Natural killer cell treated with Interleukin-12 subunit alpha and Interleukin-12 subunit beta and Interleukin-15 and Interleukin-18, amount 100 ng/mL, for 72 hours (primary cell): ENCODE data around the gene SLC24A4. TPM values are rescaled to one million over a fixed set of nuclear protein-coding genes. Genes with fewer than 3 reads are reported as not detected.

Source experiments
- ATAC-seq, 2 donors: fragments of 150-1000 bp; cut with Tn5 transposase in 1 of 2; sonication (Bioruptor Pico), chemical (Tn5 transposase) in 1 of 2; 2 replicates each; pipeline ENCODE4 v1.10.0; 2021
- DNase-seq: peaks from one replicate; pipeline ENCODE4 v3.0.0; 2022; ENCODE audit warnings: low spot score
- H3K27ac Mint-ChIP-seq, 2 donors: 1 replicate in 1 of 2; 2 replicates in 1 of 2; pipeline ENCODE4 v1.8.0; 2022; ENCODE audit warnings: mixed read lengths in 2 of 2, mild to moderate bottlenecking in 1 of 2, moderate library complexity in 1 of 2
- H3K27me3 Mint-ChIP-seq, 2 donors: 1 replicate in 1 of 2; 2 replicates in 1 of 2; pipeline ENCODE4 v1.8.0; 2022; ENCODE audit warnings: mixed read lengths in 2 of 2
- H3K36me3 Mint-ChIP-seq: one replicate; pipeline ENCODE4 v1.8.0; 2022; ENCODE audit warnings: mixed read lengths
- H3K4me1 Mint-ChIP-seq, 2 donors: 1 replicate in 1 of 2; 2 replicates in 1 of 2; pipeline ENCODE4 v1.8.0; 2022; ENCODE audit warnings: low read depth in 2 of 2, mixed read lengths in 2 of 2, mild to moderate bottlenecking in 1 of 2
- H3K4me3 Mint-ChIP-seq: one replicate; pipeline ENCODE4 v1.8.0; 2022; ENCODE audit warnings: mixed read lengths
- H3K9me3 Mint-ChIP-seq: 2 replicates; pipeline ENCODE4 v1.8.0; 2022; ENCODE audit warnings: mixed read lengths
- total RNA-seq, 2 donors: library from RNA; stranded (reverse); gene quantifications; one replicate each; pipeline ENCODE4 v1.2.3, GENCODE V29; 2022

The SLC24A4 gene
- total RNA-seq, 2 donors from 2014 or later: 0.17 to 0.36 TPM

DNA sequence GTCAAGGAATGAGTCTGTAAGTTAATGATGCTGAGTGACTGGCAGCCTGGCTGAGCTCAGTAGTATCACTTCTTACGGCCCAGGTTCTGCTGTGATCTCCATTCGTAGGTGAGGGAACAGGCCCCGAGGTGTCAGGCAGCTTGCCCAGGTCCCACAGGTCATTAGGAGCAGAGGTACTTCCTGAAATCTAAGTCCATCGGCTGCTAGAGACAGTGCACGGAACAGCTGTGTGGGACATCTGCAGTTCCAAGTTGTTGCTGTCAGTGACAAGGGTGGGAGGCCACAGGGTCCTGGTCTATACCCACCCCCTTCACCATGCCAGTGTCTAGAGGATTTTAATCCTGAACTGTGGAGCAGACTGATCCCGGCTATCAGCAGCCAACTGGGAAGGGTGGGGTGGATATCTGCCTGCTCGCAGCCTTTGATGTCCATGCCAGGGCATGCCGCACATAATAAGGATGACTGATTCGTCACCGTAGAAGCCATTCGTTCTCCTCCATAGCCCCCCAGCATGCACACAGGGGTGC, 108.3 kb downstream of the SLC24A4 start:
- H3K27me3 Mint-ChIP-seq: peaks cover 0 to 8% of the 10 kb centered on the region in 2 donors
- no peak overlapping the region for H3K4me3 Mint-ChIP-seq
- no peak overlapping the region for H3K27ac Mint-ChIP-seq
- no peaks in the 10 kb centered on the region for H3K36me3 Mint-ChIP-seq
- DNase-seq: no peak
- ATAC-seq: peak in 1 of 2 donors; percentile 15
- no peaks in the 10 kb centered on the region for H3K9me3 Mint-ChIP-seq
- H3K4me1 Mint-ChIP-seq: peaks cover 1 to 6% of the 10 kb centered on the region in 2 donors

DNA sequence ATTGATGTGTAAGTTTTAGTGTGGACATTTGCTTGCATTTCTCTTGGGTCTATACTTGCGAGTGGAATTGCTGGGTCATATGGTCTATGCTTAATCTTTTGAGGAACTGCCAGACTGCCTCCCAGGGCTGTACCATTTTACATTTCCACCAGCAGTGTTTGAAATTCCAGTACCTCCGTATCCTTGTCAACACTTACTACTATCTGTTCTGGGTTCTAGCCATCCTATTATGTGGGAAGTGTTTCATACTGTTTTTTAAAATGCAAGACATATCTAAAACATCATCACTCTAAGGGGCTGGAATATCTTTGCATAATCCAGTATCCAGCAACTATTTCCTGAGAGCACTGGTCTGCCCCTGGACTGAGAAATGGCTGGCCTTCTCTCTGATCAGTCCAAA, 110.4 kb downstream of the SLC24A4 start:
- DNase-seq: no peak
- no peak for ATAC-seq
- Mint-ChIP-seq H3K4me3 (no peak overlapping the region), H3K27me3 (peaks cover 0 to 3% of the 10 kb centered on the region in 2 donors), H3K36me3 (no peaks in the 10 kb centered on the region), H3K27ac (no peak overlapping the region), H3K4me1 (peaks cover 0 to 5% of the 10 kb centered on the region in 2 donors), H3K9me3 (no peaks in the 10 kb centered on the region)

DNA sequence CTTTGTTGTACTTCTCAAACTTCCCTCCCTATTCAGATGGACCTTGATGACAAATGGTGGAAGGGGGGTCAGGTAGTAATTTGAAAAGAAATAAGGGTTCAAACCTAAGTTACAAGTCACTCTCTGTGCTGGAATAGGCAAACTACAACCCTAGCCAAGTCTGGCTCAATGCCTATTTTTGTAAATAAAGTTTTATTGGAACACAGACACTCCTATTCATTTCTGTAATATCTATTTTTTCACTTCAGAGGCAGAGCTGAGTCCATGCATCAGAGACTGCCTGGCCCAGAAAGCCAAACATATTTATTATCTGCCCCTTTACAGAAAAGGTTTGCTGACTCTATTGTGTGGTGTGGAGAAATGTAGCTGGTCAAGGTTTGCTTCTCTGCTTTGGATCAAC, 112.2 kb downstream of the SLC24A4 start:
- H3K36me3 Mint-ChIP-seq: no peaks in the 10 kb centered on the region
- no peak for ATAC-seq
- no peaks in the 10 kb centered on the region for H3K9me3 Mint-ChIP-seq
- no peak for DNase-seq
- H3K27me3 Mint-ChIP-seq: peaks cover 0 to 6% of the 10 kb centered on the region in 2 donors
- no peak overlapping the region for H3K27ac Mint-ChIP-seq
- peaks cover 5 to 12% of the 10 kb centered on the region in 2 donors for H3K4me1 Mint-ChIP-seq
- no peak overlapping the region for H3K4me3 Mint-ChIP-seq

DNA sequence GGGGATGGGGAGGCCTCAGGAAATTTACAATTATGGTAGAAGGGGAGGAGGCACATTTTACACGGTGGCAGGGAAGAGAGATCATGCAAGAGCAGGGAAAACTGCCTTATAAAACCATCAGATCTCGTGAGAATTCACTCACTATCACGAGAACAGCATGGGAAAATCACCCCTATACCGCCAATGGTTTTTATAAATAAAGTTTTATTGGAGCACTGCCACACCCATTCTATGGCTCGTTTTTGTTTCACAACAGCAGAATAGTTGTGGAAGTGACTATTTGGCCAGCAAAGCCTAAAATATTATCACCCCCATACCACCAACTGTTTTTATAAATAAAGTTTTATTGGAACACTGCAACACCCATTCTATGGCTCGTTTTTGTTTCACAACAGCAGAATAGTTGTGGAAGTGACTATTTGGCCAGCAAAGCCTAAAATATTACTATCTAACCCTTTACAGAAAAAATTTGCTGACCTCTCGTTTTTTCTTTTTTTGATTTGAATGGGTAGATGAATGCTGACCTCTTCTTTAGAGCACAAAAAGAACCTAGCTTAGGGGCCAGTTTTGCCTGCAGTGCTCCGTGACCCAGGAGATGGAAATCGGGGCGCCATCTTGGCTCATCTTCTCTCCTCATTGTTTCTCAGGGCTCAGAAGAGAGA, 113.3 kb downstream of the SLC24A4 start:
- Mint-ChIP-seq H3K27me3 (peaks cover 0 to 9% of the 10 kb centered on the region in 2 donors), H3K4me1 (peaks cover 11 to 15% of the 10 kb centered on the region in 2 donors), H3K9me3 (no peaks in the 10 kb centered on the region), H3K4me3 (no peak overlapping the region), H3K36me3 (no peaks in the 10 kb centered on the region), H3K27ac (no peak overlapping the region)
- DNase-seq: no peak
- ATAC-seq: no peak

DNA sequence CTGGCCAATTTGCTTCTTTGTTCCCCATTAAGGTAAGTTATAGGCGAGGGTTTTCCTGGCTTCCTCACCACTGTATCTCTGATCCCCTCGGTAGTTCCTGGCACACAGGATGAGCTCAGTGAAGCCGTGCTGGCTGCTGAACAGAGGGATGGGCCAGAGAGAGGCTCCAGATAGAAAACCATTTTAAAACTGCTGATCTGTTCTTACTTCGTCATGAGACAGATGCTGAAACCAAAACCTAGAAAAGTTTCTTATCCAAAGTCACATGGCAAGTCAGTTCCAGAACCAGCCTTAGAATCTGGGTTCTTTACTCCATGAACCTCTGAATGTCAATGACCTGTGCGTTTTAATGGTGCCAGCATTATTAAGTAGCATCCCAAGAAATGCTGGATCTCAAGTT, 114.3 kb downstream of the SLC24A4 start:
- H3K27me3 Mint-ChIP-seq: peaks cover 0 to 9% of the 10 kb centered on the region in 2 donors
- no peaks in the 10 kb centered on the region for H3K36me3 Mint-ChIP-seq
- no peak overlapping the region for H3K4me3 Mint-ChIP-seq

DNA sequence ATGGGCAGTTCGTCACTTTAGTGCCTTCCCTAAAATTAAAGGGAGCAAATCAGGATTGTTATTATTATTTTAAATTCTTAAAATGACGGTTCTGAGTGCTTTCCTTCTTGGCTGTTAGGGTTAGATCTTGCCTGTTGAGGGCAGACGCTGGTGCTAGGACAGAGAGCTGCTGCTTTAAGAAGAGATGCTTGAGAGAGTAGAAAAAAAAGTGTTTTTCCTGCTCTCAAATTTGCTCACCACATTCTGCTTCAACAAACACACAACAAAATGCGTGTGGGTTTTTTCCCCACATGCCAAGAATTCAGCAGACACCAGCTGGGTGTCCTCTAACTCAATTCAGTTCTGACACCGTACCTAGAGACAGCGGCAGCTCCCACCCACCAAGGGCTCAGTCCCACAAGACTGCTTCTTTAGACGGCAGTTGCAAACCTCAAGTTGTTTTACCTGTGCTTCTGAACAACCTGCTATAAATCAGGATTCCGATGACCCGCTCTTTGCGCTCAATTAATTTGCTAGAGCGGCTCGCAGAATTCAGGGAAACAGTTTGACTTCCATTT, 114.8 kb downstream of the SLC24A4 start:
- no peaks in the 10 kb centered on the region for H3K36me3 Mint-ChIP-seq
- no peak overlapping the region for H3K4me3 Mint-ChIP-seq
- no peak for ATAC-seq
- H3K9me3 Mint-ChIP-seq: no peaks in the 10 kb centered on the region
- H3K4me1 Mint-ChIP-seq: peaks cover 26 to 31% of the 10 kb centered on the region in 2 donors
- DNase-seq: no peak
- H3K27ac Mint-ChIP-seq: no peak overlapping the region
- peaks cover 0 to 9% of the 10 kb centered on the region in 2 donors for H3K27me3 Mint-ChIP-seq

More for the DNA sequence above, 114.3 kb downstream of the SLC24A4 start:
- H3K27ac Mint-ChIP-seq: peak overlapping the region in 1 of 2 donors; percentile 17
- H3K9me3 Mint-ChIP-seq: no peaks in the 10 kb centered on the region
- DNase-seq (no peak), ATAC-seq (no peak)
- peaks cover 21 to 26% of the 10 kb centered on the region in 2 donors for H3K4me1 Mint-ChIP-seq

DNA sequence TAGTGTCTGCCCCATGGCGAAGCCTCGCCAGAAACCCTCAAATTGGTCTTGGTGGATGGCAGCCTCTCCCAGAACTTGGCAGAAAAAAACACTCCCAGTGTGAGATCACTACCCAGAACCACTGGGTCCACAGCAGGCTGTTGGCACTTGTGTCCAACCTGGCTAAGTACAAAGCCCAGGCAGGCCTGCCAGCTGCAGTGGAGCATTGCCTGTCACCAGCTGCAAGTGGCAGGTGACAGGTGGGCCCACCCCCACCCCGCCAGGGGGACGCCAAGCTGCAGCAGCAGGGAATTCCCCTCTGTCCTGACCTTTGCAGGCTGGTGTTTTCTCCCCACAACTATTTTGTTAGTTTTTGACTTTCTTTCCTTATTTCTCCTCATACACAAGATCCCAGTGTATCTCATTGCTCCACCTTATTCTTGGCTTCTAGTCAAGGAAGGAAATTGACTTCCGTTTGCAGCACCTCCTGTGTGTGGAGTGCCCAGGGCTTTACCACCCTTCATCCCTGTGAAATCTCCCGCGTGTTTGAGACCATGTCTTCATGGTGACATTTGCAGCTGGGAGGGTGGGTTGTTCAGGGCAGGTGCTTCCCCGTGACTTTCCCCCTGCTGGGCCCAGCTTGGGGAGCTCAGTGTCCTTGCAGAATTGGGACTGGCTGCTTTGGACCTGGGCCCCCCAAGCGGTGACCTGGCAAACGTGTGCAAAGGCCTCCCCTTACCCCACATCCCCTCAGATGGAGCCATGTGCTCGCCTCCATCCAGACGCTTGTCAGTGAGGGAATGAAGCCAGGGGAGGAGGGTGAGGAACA, 116.8 kb downstream of the SLC24A4 start:
- DNase-seq (no peak), ATAC-seq (no peak)
- H3K9me3 Mint-ChIP-seq: no peaks in the 10 kb centered on the region
- H3K4me3 Mint-ChIP-seq: no peak overlapping the region
- no peaks in the 10 kb centered on the region for H3K36me3 Mint-ChIP-seq
- H3K27ac Mint-ChIP-seq: peak overlapping the region; percentile 33 to 76
- peaks cover 0 to 7% of the 10 kb centered on the region in 2 donors for H3K27me3 Mint-ChIP-seq
- peaks cover 28 to 34% of the 10 kb centered on the region in 2 donors for H3K4me1 Mint-ChIP-seq

DNA sequence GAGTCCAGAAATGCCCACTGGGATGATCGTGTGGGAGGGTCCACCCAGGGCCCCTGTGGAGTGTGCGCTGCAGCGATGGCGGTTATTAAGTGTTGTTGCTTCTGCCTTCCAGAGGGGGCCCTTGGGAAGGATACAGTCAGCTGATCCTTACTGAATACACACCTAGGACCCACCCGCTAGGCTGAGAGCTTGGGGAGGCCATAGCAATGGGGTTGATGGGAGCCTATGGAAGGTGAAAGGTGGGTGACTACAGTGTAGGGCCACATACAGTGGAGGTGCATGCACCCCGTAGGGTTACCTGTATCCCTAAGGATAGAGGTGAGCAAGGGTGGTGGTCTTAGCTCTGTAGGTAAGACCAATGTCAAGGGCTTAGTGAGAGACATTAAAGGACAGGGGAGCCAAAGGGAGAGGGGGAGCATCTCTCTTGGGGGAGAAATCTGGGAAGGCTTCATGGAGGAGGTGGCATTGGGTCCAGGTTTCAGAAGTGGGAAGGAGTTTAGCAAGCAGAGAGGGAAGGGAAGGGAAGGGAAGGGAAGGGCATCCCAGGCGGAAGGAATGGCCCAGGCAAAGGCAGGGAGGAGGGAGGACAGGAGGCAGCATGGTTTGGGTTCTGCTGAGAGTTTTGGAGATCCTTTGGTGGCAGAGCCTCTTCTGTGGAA, 117.5 kb downstream of the SLC24A4 start:
- H3K27me3 Mint-ChIP-seq: peaks cover 0 to 7% of the 10 kb centered on the region in 2 donors
- H3K27ac Mint-ChIP-seq: peak overlapping the region in 1 of 2 donors; percentile 68
- ATAC-seq: no peak
- peak overlapping the region; percentile 22 for H3K4me3 Mint-ChIP-seq
- no peaks in the 10 kb centered on the region for H3K36me3 Mint-ChIP-seq
- H3K4me1 Mint-ChIP-seq: peaks cover 28 to 34% of the 10 kb centered on the region in 2 donors
- no peaks in the 10 kb centered on the region for H3K9me3 Mint-ChIP-seq
- DNase-seq: no peak

DNA sequence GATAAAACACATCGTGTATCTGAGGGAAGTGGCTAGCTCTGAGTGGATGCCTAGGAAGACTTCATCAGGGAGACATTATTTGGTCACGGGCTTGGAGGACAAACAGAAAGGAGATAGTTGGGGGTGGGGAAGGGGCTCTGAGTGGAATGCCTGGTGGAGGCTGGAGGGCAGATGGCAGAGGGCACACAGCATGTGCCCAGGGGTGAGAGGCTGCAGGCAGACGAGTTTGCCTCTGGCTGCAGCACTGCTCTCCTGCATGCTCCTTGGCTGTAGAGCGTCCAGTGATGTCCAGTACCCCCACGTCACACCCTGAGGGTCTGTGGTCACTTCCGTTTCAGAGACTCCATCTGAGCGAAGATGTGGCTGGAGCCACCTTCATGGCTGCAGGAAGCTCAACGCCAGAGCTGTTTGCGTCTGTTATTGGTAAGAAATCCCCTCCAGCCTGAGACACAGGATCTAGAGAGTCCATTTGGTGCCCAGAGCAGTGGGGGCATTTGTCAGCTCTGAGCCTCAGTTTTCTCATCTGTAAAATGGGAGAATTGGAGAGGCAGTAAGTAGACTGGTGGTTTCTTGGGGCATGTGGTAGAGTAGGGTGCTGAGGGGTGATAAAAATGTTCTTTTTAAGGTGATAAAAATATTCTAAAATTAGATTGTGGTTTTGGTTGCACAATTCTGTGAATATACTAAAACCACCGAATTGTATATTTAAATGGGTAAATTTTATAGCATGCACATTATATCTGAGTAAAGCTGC, 119.0 kb downstream of the SLC24A4 start:
- H3K4me1 Mint-ChIP-seq: peaks cover 32 to 40% of the 10 kb centered on the region in 2 donors
- H3K9me3 Mint-ChIP-seq: no peaks in the 10 kb centered on the region
- H3K27me3 Mint-ChIP-seq: peaks cover 0 to 7% of the 10 kb centered on the region in 2 donors
- ATAC-seq (peak; percentile 59 to 67), DNase-seq (no peak)
- H3K36me3 Mint-ChIP-seq: no peaks in the 10 kb centered on the region
- peak overlapping the region; percentile 41 to 74 for H3K27ac Mint-ChIP-seq
- H3K4me3 Mint-ChIP-seq: peak overlapping the region; percentile 68

DNA sequence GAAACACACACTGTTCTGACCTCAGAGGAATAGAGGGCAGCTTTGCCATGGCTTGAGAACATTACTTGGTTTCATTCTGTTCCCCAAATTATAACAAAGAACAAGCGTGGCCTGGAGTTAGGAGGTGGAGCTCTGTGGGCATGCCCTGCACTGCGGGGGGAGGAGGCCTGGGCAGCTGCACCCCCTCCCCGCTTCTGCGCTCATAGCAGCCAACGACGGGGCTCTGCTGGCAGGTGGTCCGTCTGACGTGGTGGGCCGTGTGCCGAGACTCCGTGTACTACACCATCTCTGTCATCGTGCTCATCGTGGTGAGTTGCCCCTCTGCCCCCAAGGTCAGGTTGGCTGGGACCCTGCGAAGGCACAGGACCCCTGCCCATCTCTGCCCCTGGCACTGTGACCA, 120.2 kb downstream of the SLC24A4 start:
- DNase-seq: no peak
- H3K36me3 Mint-ChIP-seq: no peaks in the 10 kb centered on the region
- H3K9me3 Mint-ChIP-seq: no peaks in the 10 kb centered on the region
- peaks cover 43 to 52% of the 10 kb centered on the region in 2 donors for H3K4me1 Mint-ChIP-seq
- no peak overlapping the region for H3K4me3 Mint-ChIP-seq
- no peak overlapping the region for H3K27ac Mint-ChIP-seq
- ATAC-seq: no peak
- H3K27me3 Mint-ChIP-seq: peaks cover 0 to 7% of the 10 kb centered on the region in 2 donors

DNA sequence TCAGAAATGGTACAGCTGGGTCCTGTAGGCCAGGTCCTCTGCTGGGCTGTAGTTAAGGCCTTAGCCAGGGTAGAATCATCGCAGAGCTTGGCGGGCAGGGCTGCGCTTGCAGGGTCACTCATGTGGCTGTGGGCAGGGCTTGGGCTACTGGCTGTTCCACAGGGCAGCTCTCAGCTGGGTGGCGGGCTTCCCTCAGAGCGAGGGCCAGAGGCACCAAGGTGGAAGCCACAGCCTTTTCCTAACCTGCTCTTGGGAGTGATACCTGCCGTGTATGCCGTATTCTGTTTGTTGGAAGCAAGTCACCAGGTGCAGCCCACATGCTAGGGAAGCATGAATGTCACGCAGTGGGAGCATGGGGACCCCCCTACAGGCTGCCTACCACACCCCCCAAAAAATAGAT, 120.8 kb downstream of the SLC24A4 start:
- DNase-seq (no peak), ATAC-seq (no peak)
- Mint-ChIP-seq H3K27ac (no peak overlapping the region), H3K9me3 (no peaks in the 10 kb centered on the region), H3K4me1 (peaks cover 43 to 52% of the 10 kb centered on the region in 2 donors), H3K27me3 (peaks cover 0 to 7% of the 10 kb centered on the region in 2 donors), H3K36me3 (no peaks in the 10 kb centered on the region), H3K4me3 (no peak overlapping the region)

DNA sequence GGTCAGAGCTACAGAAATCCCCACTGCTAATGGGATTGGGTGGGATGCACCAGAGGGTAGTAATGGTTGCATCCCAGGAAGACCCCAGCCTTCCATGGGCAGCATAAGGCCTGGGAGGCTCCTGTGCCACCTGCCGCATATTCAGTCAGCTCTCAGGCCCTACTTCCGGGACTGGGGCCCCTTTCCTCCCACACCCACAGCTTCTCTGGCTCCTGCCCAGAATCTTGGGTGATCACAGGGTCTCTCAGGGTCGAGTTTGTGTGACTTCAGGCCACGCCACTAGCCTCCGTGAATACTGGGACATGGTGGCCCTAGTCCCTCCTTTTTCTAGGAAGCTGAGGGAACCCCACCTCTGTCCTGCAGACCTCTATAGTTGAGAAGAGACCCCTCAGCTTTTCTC, 123.8 kb downstream of the SLC24A4 start:
- no peaks in the 10 kb centered on the region for H3K36me3 Mint-ChIP-seq
- no peaks in the 10 kb centered on the region for H3K9me3 Mint-ChIP-seq
- H3K4me3 Mint-ChIP-seq: no peak overlapping the region
- peak overlapping the region; percentile 55 to 95 for H3K27ac Mint-ChIP-seq
- ATAC-seq (no peak), DNase-seq (no peak)
- H3K4me1 Mint-ChIP-seq: peaks cover 27 to 31% of the 10 kb centered on the region in 2 donors
- no peaks in the 10 kb centered on the region for H3K27me3 Mint-ChIP-seq
